GM13976 (cell line): ENCODE results near the gene CCDC192.

Source experiments
- DNase-seq: peaks from one replicate; pipeline ENCODE4 v3.0.0; 2012; ENCODE audit warnings: low spot score
- in situ Hi-C: fragments of 300-500 bp; cut with MboI; formaldehyde crosslinking; loops from one replicate; pipeline ENCODE4 v1.12.0; 2022; ENCODE audit warnings: low sequenced_read_pairs, mixed read lengths, inconsistent platforms; ENCODE audit not compliant: unreplicated experiment
- TF ChIP-seq, protein P1 (sequence below): IDR thresholded peaks from 2 replicates; pipeline ENCODE4 v1.5.1; 2012; ENCODE audit warnings: borderline replicate concordance, mild to moderate bottlenecking; ENCODE audit not compliant: insufficient read depth; ENCODE audit errors: extremely low read depth, missing control alignments, control extremely low read depth

The CCDC192 gene

GRCh38 chr5:127920936-127921335 is 217.7 kb downstream of the CCDC192 start:
- TF ChIP-seq, protein P1, sequence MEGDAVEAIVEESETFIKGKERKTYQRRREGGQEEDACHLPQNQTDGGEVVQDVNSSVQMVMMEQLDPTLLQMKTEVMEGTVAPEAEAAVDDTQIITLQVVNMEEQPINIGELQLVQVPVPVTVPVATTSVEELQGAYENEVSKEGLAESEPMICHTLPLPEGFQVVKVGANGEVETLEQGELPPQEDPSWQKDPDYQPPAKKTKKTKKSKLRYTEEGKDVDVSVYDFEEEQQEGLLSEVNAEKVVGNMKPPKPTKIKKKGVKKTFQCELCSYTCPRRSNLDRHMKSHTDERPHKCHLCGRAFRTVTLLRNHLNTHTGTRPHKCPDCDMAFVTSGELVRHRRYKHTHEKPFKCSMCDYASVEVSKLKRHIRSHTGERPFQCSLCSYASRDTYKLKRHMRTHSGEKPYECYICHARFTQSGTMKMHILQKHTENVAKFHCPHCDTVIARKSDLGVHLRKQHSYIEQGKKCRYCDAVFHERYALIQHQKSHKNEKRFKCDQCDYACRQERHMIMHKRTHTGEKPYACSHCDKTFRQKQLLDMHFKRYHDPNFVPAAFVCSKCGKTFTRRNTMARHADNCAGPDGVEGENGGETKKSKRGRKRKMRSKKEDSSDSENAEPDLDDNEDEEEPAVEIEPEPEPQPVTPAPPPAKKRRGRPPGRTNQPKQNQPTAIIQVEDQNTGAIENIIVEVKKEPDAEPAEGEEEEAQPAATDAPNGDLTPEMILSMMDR = no peak
- no peak for DNase-seq
- in situ Hi-C loops = no loop called here

DNA sequence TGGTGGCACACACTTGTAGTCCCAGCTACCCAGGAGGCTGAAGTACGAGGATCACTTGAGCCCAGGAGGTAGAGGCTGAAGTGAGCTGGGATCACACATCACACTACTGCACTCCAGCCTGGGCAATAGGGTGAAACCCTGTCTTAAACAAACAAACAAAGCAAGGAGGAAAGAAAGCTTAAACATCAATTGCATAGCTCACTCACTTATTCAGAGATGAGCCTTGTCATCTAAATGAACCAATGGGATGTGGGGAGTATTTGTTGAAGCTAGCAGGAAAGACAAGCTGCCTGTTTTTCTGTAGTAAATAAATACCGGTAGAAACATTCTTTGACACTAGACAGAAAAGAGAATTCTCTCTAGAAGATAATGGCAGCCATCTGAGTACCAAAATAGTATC is 219.4 kb downstream of the CCDC192 start:
- TF ChIP-seq, protein P1 = no peak
- in situ Hi-C loops = no loop called here
- DNase-seq = no peak

GRCh38 chr5:127923804-127924570 is 220.8 kb downstream of the CCDC192 start:
- in situ Hi-C loops = no loop called here
- no peak for DNase-seq
- TF ChIP-seq, protein P1 = no peak

GRCh38 chr5:127924606-127925005 is 221.4 kb downstream of the CCDC192 start:
- no peak for DNase-seq
- TF ChIP-seq, protein P1 = no peak
- in situ Hi-C loops = no loop called here

DNA sequence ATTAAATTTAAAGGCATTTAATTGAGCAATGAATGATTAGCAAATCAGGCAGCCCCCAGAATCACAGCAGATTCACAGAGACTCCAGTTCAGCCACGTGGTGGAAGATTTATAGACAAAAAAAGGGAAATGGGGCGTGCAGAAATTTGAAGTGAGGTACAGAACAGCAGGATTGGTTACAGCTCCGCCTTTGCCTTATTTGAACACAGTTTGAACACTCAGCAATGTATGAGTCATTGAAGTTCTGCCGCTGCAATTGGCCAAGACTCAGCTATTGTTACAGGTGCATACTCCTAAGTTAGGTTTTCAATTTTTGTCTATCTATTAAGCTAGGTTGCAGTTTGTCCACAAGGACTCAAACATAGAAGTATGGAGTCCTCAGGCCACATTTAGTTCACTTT is 222.7 kb downstream of the CCDC192 start:
- in situ Hi-C loops = no loop called here
- no peak for DNase-seq
- TF ChIP-seq, protein P1 = no peak

- no peak for DNase-seq
- TF ChIP-seq, protein P1 = no peak
- in situ Hi-C loops = no loop called here
These were observed 223.8 kb downstream of the CCDC192 start for GRCh38 chr5:127926974-127927373.
